H1 (cell line): ENCODE measurements around the gene APH1B. TPM values are rescaled to one million over a fixed set of nuclear protein-coding genes. Genes with fewer than 3 reads are reported as not detected.

ENCODE experiments used
- CTCF ChIA-PET: fragments of 300-600 bp; sonication (Branson Sonifier 250); formaldehyde crosslinking; loops from one replicate; lab custom pipeline; 2021; ENCODE audit not compliant: partially characterized antibody; lab: Charles Lee
- POLR2A ChIA-PET: fragments of 300-600 bp; sonication (Branson Sonifier 250); formaldehyde crosslinking; loops from one replicate; lab custom pipeline; 2021; ENCODE audit warnings: inconsistent platforms; ENCODE audit not compliant: partially characterized antibody; lab: Charles Lee
- DNase-seq, 2 experiments: peaks; one replicate each; pipeline versions ENCODE4 v3.0.0 to v3.0.0-alpha.2; 2010 to 2022; ENCODE audit warnings: low spot score in 2 of 2, low read depth in 1 of 2, mixed read lengths in 1 of 2
- FAIRE-seq: peaks from 2 replicates; lab custom pipeline; 2011; peaks lifted over from hg19 to GRCh38; lab: Jason Lieb, UNC
- H2AFZ ChIP-seq: 2 replicates; pipeline ENCODE4 v1.8.1; 2012; ENCODE audit warnings: low read length, inconsistent platforms
- H2AK5ac ChIP-seq: 2 replicates; pipeline ENCODE4 v1.6.1; 2013; ENCODE audit warnings: low read depth, low read length
- H2BK120ac ChIP-seq: replicated peaks from 2 replicates; pipeline ENCODE3; 2013; ENCODE audit warnings: low read depth, low read length, inconsistent platforms
- H2BK12ac ChIP-seq: 2 replicates; pipeline ENCODE4 v1.6.1; 2013; ENCODE audit warnings: low read depth, low read length
- H2BK15ac ChIP-seq: 2 replicates; pipeline ENCODE4 v1.6.1; 2013; ENCODE audit warnings: low read length
- H2BK20ac ChIP-seq: 2 replicates; pipeline ENCODE4 v1.6.1; 2013; ENCODE audit warnings: low read length
- H2BK5ac ChIP-seq: 2 replicates; pipeline ENCODE4 v1.6.1; 2013; ENCODE audit warnings: low read depth, low read length
- H3K14ac ChIP-seq: 2 replicates; pipeline ENCODE4 v1.6.1; 2013; ENCODE audit warnings: inconsistent platforms; ENCODE audit not compliant: insufficient read length
- H3K18ac ChIP-seq: 2 replicates; pipeline ENCODE4 v1.6.1; 2013; ENCODE audit warnings: low read length; ENCODE audit errors: extremely low read depth
- H3K23ac ChIP-seq: 2 replicates; pipeline ENCODE4 v1.6.1; 2013; ENCODE audit warnings: inconsistent platforms; ENCODE audit not compliant: insufficient read length
- H3K23me2 ChIP-seq: 2 replicates; pipeline ENCODE4 v1.6.1; 2013; ENCODE audit warnings: low read depth, low read length
- H3K27ac ChIP-seq: 2 replicates; pipeline ENCODE4 v1.6.1; 2011; ENCODE audit warnings: low read depth, low read length, inconsistent platforms
- H3K27me3 ChIP-seq, 4 experiments: replicated peaks in 1 of 4; 1 replicate in 1 of 4; 2 replicates in 3 of 4; pipeline versions ENCODE4 v1.6.1 to v1.8.1; 2011 to 2013; ENCODE audit warnings: low read length in 3 of 4, mild to moderate bottlenecking in 3 of 4, inconsistent platforms in 2 of 4, mixed read lengths in 2 of 4, moderate library complexity in 1 of 4; ENCODE audit not compliant: control insufficient read depth in 3 of 4, insufficient read depth in 3 of 4; ENCODE audit errors: extremely low read depth in 1 of 4
- H3K36me3 ChIP-seq, 4 experiments: 2 replicates each; pipeline versions ENCODE4 v1.6.1 to v1.8.1; 2011 to 2013; ENCODE audit warnings: mild to moderate bottlenecking in 4 of 4, low read length in 3 of 4, moderate library complexity in 2 of 4, control low read depth in 1 of 4, inconsistent platforms in 1 of 4; ENCODE audit not compliant: insufficient read depth in 4 of 4, control insufficient read depth in 2 of 4
- H3K4ac ChIP-seq: replicated peaks from 2 replicates; pipeline ENCODE3; 2013; ENCODE audit warnings: low read length, low read depth, mixed read lengths, inconsistent platforms; ENCODE audit not compliant: insufficient read length
- H3K4me1 ChIP-seq, 4 experiments: replicated peaks in 1 of 4; 1 replicate in 1 of 4; 2 replicates in 3 of 4; pipeline versions ENCODE4 v1.6.1 to v1.8.1; 2011 to 2013; ENCODE audit warnings: low read length in 3 of 4, inconsistent platforms in 2 of 4, mixed read lengths in 1 of 4; ENCODE audit not compliant: insufficient read depth in 4 of 4, control insufficient read depth in 3 of 4
- H3K4me2 ChIP-seq, 2 experiments: 2 replicates each; pipeline versions ENCODE4 v1.6.1 to v1.8.1; 2011 to 2013; ENCODE audit warnings: low read depth in 2 of 2, low read length in 2 of 2, control low read depth in 1 of 2, inconsistent platforms in 1 of 2, mild to moderate bottlenecking in 1 of 2; ENCODE audit not compliant: insufficient read depth in 1 of 2
- H3K4me3 ChIP-seq, 4 experiments: fragments of 200-600, 300-600 bp in 1 of 4; sonication (generic), shearing (Covaris generic), sonication (Bioruptor Twin) in 1 of 4; 2 replicates each; pipeline versions ENCODE4 v1.5.1 to v1.8.1; 2011 to 2016; ENCODE audit warnings: low read length in 4 of 4, low read depth in 3 of 4, control low read depth in 2 of 4, inconsistent platforms in 2 of 4, mild to moderate bottlenecking in 2 of 4, mixed read lengths in 1 of 4, moderate library complexity in 1 of 4; ENCODE audit not compliant: insufficient read depth in 2 of 4; ENCODE audit errors: extremely low read depth in 1 of 4
- H3K56ac ChIP-seq: replicated peaks from 2 replicates; pipeline ENCODE3; 2013; ENCODE audit warnings: low read depth, mild to moderate bottlenecking, mixed read lengths, low read length, inconsistent platforms; ENCODE audit not compliant: insufficient read length
- H3K79me1 ChIP-seq: 2 replicates; pipeline ENCODE4 v1.6.1; 2013; ENCODE audit warnings: low read depth, low read length, control low read depth
- H3K79me2 ChIP-seq, 2 experiments: 2 replicates each; pipeline versions ENCODE4 v1.6.1 to v1.8.1; 2012 to 2013; ENCODE audit warnings: low read length in 2 of 2, mild to moderate bottlenecking in 2 of 2, inconsistent platforms in 1 of 2; ENCODE audit not compliant: insufficient read depth in 2 of 2, control insufficient read depth in 1 of 2
- H3K9ac ChIP-seq, 4 experiments: replicated peaks in 1 of 4; 1 replicate in 1 of 4; 2 replicates in 3 of 4; pipeline versions ENCODE4 v1.6.1 to v1.8.1; 2011 to 2013; ENCODE audit warnings: low read depth in 3 of 4, low read length in 3 of 4, control low read depth in 2 of 4, mild to moderate bottlenecking in 2 of 4, moderate library complexity in 2 of 4, inconsistent platforms in 1 of 4; ENCODE audit errors: extremely low read depth in 1 of 4
- H3K9me3 ChIP-seq, 2 experiments: 2 replicates each; pipeline versions ENCODE4 v1.6.1 to v1.8.1; 2012 to 2013; ENCODE audit warnings: mild to moderate bottlenecking in 2 of 2, moderate library complexity in 2 of 2, control low read depth in 1 of 2, inconsistent platforms in 1 of 2, low read depth in 1 of 2, low read length in 1 of 2, mixed read lengths in 1 of 2; ENCODE audit not compliant: insufficient read depth in 2 of 2
- H4K20me1 ChIP-seq, 2 experiments: replicated peaks in 1 of 2; 2 replicates each; pipeline versions ENCODE3 to v1.8.1; 2011 to 2013; ENCODE audit warnings: inconsistent platforms in 2 of 2, low read length in 2 of 2, mild to moderate bottlenecking in 1 of 2; ENCODE audit not compliant: insufficient read depth in 2 of 2, control insufficient read depth in 1 of 2
- H4K5ac ChIP-seq: 2 replicates; pipeline ENCODE4 v1.6.1; 2013; ENCODE audit warnings: low read length, low read depth, mixed read lengths, inconsistent platforms; ENCODE audit not compliant: insufficient read length
- H4K8ac ChIP-seq: 2 replicates; pipeline ENCODE4 v1.8.0; 2013; ENCODE audit warnings: mild to moderate bottlenecking, moderate library complexity, low read length, inconsistent platforms; ENCODE audit not compliant: insufficient read depth; ENCODE audit errors: extremely low read depth
- H4K91ac ChIP-seq: replicated peaks from 2 replicates; pipeline ENCODE3; 2013; ENCODE audit warnings: low read length, mixed read lengths, inconsistent platforms; ENCODE audit not compliant: insufficient read length
- ATF3 ChIP-seq: IDR thresholded peaks from 2 replicates; pipeline ENCODE4 v1.6.1; 2011; ENCODE audit warnings: low read depth, mild to moderate bottlenecking, low read length; ENCODE audit not compliant: insufficient read depth
- CHD2 ChIP-seq: IDR thresholded peaks from 2 replicates; pipeline ENCODE4 v1.6.1; 2012; ENCODE audit warnings: low read length, improper control_type of control experiment
- JUN ChIP-seq: IDR thresholded peaks from 2 replicates; pipeline ENCODE4 v1.6.1; 2011; ENCODE audit warnings: low read depth, mild to moderate bottlenecking, improper control_type of control experiment, low read length
- JUND ChIP-seq: IDR thresholded peaks from 2 replicates; pipeline ENCODE4 v1.6.1; 2011; ENCODE audit warnings: mild to moderate bottlenecking, improper control_type of control experiment, low read length
- KDM4A ChIP-seq: IDR thresholded peaks from one replicate; pipeline ENCODE4 v1.7.1; 2012; ENCODE audit warnings: low read depth, mild to moderate bottlenecking, moderate library complexity, low read length, inconsistent platforms; ENCODE audit not compliant: severe bottlenecking
- NANOG ChIP-seq: IDR thresholded peaks from 2 replicates; pipeline ENCODE4 v1.6.1; 2011; ENCODE audit warnings: low read length, low read depth, mild to moderate bottlenecking, inconsistent platforms; ENCODE audit not compliant: insufficient read depth, poor library complexity, severe bottlenecking
- POU5F1 ChIP-seq: IDR thresholded peaks from 2 replicates; pipeline ENCODE4 v1.6.1; 2011; ENCODE audit warnings: low read depth, mild to moderate bottlenecking, low read length, moderate library complexity
- RBBP5 ChIP-seq: IDR thresholded peaks from 2 replicates; pipeline ENCODE4 v1.7.1; 2012; ENCODE audit warnings: low read depth, mild to moderate bottlenecking, inconsistent platforms, low read length, moderate library complexity, borderline replicate concordance
- RFX5 ChIP-seq: IDR thresholded peaks from 2 replicates; pipeline ENCODE4 v1.6.1; 2011; ENCODE audit warnings: low read depth, low read length, improper control_type of control experiment, borderline replicate concordance
- SAP30 ChIP-seq: fragments of 300-600 bp; sonication (generic); IDR thresholded peaks from 2 replicates; pipeline ENCODE4 v1.7.1; 2012; ENCODE audit warnings: low read length, moderate library complexity, mild to moderate bottlenecking, inconsistent platforms; ENCODE audit not compliant: insufficient read depth, insufficient replicate concordance
- SIN3A ChIP-seq, 2 experiments: IDR thresholded peaks in 1 of 2; conservative IDR thresholded peaks in 1 of 2; 2 replicates each; pipeline ENCODE4 v1.6.1; 2011 to 2012; ENCODE audit warnings: low read length in 2 of 2, improper control_type of control experiment in 1 of 2, low read depth in 1 of 2, mild to moderate bottlenecking in 1 of 2
- SIX5 ChIP-seq: IDR thresholded peaks from 2 replicates; pipeline ENCODE4 v1.6.1; 2011; ENCODE audit warnings: mild to moderate bottlenecking, low read depth, low read length
- SP1 ChIP-seq: IDR thresholded peaks from 2 replicates; pipeline ENCODE4 v1.6.1; 2011; ENCODE audit warnings: low read depth, low read length
- TAF1 ChIP-seq: IDR thresholded peaks from 2 replicates; pipeline ENCODE4 v1.6.1; 2011; ENCODE audit warnings: mild to moderate bottlenecking, low read depth, low read length
- WGBS, 2 experiments: shearing (Covaris generic) in 1 of 2; methylation state at CpG; one replicate each; pipeline versions ENCODE4 v1.1.6 to v1.1.7; 2013 to 2015; ENCODE audit warnings: low lambda C conversion rate in 2 of 2, mixed read lengths in 2 of 2, inconsistent platforms in 1 of 2, low coverage in 1 of 2, missing lambda C conversion rate in 1 of 2; ENCODE audit not compliant: insufficient replicate concordance in 2 of 2, insufficient coverage in 1 of 2, insufficient read length in 1 of 2; ENCODE audit errors: extremely low coverage in 1 of 2, missing lambda C conversion rate in 1 of 2; 5-methylcytosine and 5-hydroxymethylcytosine counted together
- polyA plus RNA-seq, 7 experiments: library from polyadenylated mRNA; depleted of rRNA in 3 of 7; stranded (reverse) in 5 of 7; unstranded in 2 of 7; fragments of >200 nt in 5 of 7; fragments of 200-250 nt in 2 of 7; gene quantifications; 1 replicate in 5 of 7; 2 replicates in 1 of 7; 4 replicates in 1 of 7; pipeline versions ENCODE4 v1.2.1 to v1.2.3, GENCODE V29; 2011 to 2013; ENCODE audit warnings: missing spikeins in 2 of 7, mixed read lengths in 2 of 7
- total RNA-seq: library from RNA; stranded (reverse); fragmentation: NEBNext Ultra II Directional; extraction: Animal tissue kit (Norgen Biotek cat#: 25700); gene quantifications from 2 replicates; pipeline ENCODE4 v1.2.1, GENCODE V29; 2021

APH1B gene
- total and polyA plus RNA-seq, 2 of the 8 experiments (the other 6 are each of a cell fraction or from before 2014, with no cell fraction given): 11.5 to 22.9 TPM

GRCh38 chr15:63341898-63342297, 64.5 kb downstream of the APH1B start:
- 93% methylated on average over 4 of the region's 4 CpGs; no CpG with 5 or more reads in 1 of the 2 experiments for WGBS, 2 experiments
- Histone ChIP-seq H3K79me1 (no peaks in the 10 kb centered on the region), H3K36me3 (no peaks in the 10 kb centered on the region), H3K27me3 (no peaks in the 10 kb centered on the region; a peak in 1 of 7 replicates), H3K4me2 (no peak overlapping the region), H3K18ac (no peak overlapping the region), H2BK20ac (peak overlapping the region; percentile 8; the same call in 1 of the 2 replicates), H3K4me1 (peaks cover 20 to 32% (median 23%) of the 10 kb centered on the region in 4 experiments), H3K23me2 (no peaks in the 10 kb centered on the region), H4K91ac (peak overlapping the region; percentile 22), H4K8ac (no peak overlapping the region), H4K5ac (no peak overlapping the region), H2AFZ (no peak overlapping the region), H2BK15ac (0 out of 2 replicates have a peak overlapping the region, but pooled peaks have one; percentile 6), H3K79me2 (no peaks in the 10 kb centered on the region), H3K9me3 (no peaks in the 10 kb centered on the region), H2BK5ac (peak overlapping the region; percentile 6; the same call in 1 of the 2 replicates), H4K20me1 (no peaks in the 10 kb centered on the region), H3K4me3 (no peak overlapping the region), H3K14ac (no peak overlapping the region), H2BK120ac (no peak overlapping the region), H3K9ac (no peak overlapping the region), H3K4ac (no peak overlapping the region), H2BK12ac (no peak overlapping the region), H2AK5ac (no peak overlapping the region), H3K23ac (no peak overlapping the region), H3K56ac (no peak overlapping the region), H3K27ac (no peak overlapping the region)
- no peak for DNase-seq
- no peak for FAIRE-seq
- ChIA-PET POLR2A (no interaction called here), CTCF (no interaction called here)
- TF ChIP-seq CHD2 (no peak), RBBP5 (no peak), TAF1 (no peak), JUND (no peak), NANOG (no peak), RFX5 (no peak), SAP30 (no peak), SIN3A (conservative IDR thresholded peaks at IDR 0.05 in 1 of 2, IDR thresholded peaks at IDR 0.05 in 1 of 2; ENCODE audit: low read depth in 1 of 2, low read length in 2 of 2) (no peak), ATF3 (no peak), SP1 (no peak), KDM4A (no peak), SIX5 (no peak), POU5F1 (no peak), JUN (no peak)
